SK-N-SH (cell line): ENCODE measurements around the gene SKIC8. TPM values are rescaled to one million over a fixed set of nuclear protein-coding genes. Genes with fewer than 3 reads are reported as not detected.

Source experiments
- CTCF ChIA-PET: fragments of 300-600, 350-600 bp; formaldehyde crosslinking; extraction: SDS; loops from one replicate; lab custom pipeline; 2021; lab: Yijun Ruan, JAX
- POLR2A ChIA-PET: fragments of 350-600 bp; sonication (Branson Sonifier 250); formaldehyde crosslinking; extraction: SDS; loops from one replicate; lab custom pipeline; 2020; ENCODE audit warnings: antibody characterized with exemption, inconsistent platforms; lab: Yijun Ruan, JAX
- DNase-seq: peaks from one replicate; pipeline ENCODE4 v3.0.0; 2012
- H2AFZ ChIP-seq: fragments of 200-600 bp; sonication (generic); 2 replicates; pipeline ENCODE4 v1.8.1; 2016; ENCODE audit warnings: antibody characterized with exemption, mild to moderate bottlenecking, low read depth
- H3F3A ChIP-seq: fragments of 200-600 bp; sonication (generic); replicated peaks from 2 replicates; pipeline ENCODE3; 2016; ENCODE audit warnings: antibody characterized with exemption, mild to moderate bottlenecking; ENCODE audit not compliant: insufficient read depth
- H3K27ac ChIP-seq, 2 experiments: fragments of 200-500 bp in 1 of 2; fragments of 200-600 bp in 1 of 2; sonication (Bioruptor generic) in 1 of 2; sonication (generic), shearing (Covaris generic) in 1 of 2; 2 replicates each; pipeline versions ENCODE4 v1.5.1 to v1.6.1; 2014 to 2016; ENCODE audit warnings: low read depth in 2 of 2, inconsistent platforms in 1 of 2, low read length in 1 of 2, mild to moderate bottlenecking in 1 of 2, mixed read lengths in 1 of 2
- H3K27me3 ChIP-seq: fragments of 200-600 bp; sonication (generic), shearing (Covaris generic); 2 replicates; pipeline ENCODE4 v1.6.1; 2016; ENCODE audit warnings: mixed run types; ENCODE audit not compliant: insufficient read depth
- H3K36me3 ChIP-seq, 2 experiments: fragments of 200-500 bp in 1 of 2; fragments of 200-600 bp in 1 of 2; sonication (Bioruptor generic) in 1 of 2; sonication (generic) in 1 of 2; replicated peaks in 1 of 2; 2 replicates each; pipeline versions ENCODE3 to v1.5.1; 2014 to 2016; ENCODE audit warnings: low read length in 1 of 2, mild to moderate bottlenecking in 1 of 2; ENCODE audit not compliant: insufficient read depth in 2 of 2, control insufficient read depth in 1 of 2
- H3K4me1 ChIP-seq, 2 experiments: fragments of 200-500 bp in 1 of 2; fragments of 200-600 bp in 1 of 2; sonication (Bioruptor generic) in 1 of 2; sonication (generic), shearing (Covaris generic) in 1 of 2; 2 replicates each; pipeline versions ENCODE4 v1.5.1 to v1.6.1; 2014 to 2016; ENCODE audit warnings: low read depth in 1 of 2, low read length in 1 of 2, mixed run types in 1 of 2; ENCODE audit not compliant: insufficient read depth in 2 of 2, control insufficient read depth in 1 of 2
- H3K4me2 ChIP-seq: fragments of 200-600 bp; sonication (generic), shearing (Covaris generic); 2 replicates; pipeline ENCODE4 v1.6.1; 2017; ENCODE audit warnings: mixed run types
- H3K4me3 ChIP-seq, 2 experiments: fragments of 200-500 bp in 1 of 2; fragments of 200-600 bp in 1 of 2; sonication (Bioruptor generic) in 1 of 2; sonication (generic), shearing (Covaris generic) in 1 of 2; 2 replicates each; pipeline versions ENCODE4 v1.5.1 to v1.8.1; 2014 to 2016; ENCODE audit warnings: low read depth in 2 of 2, inconsistent platforms in 1 of 2, low read length in 1 of 2, mild to moderate bottlenecking in 1 of 2, mixed read lengths in 1 of 2, moderate library complexity in 1 of 2
- H3K79me2 ChIP-seq: fragments of 200-600 bp; sonication (generic); 2 replicates; pipeline ENCODE4 v1.8.1; 2017; ENCODE audit warnings: mild to moderate bottlenecking; ENCODE audit not compliant: insufficient read depth
- H3K9ac ChIP-seq: fragments of 200-600 bp; sonication (generic); 2 replicates; pipeline ENCODE4 v1.6.1; 2017; ENCODE audit warnings: mixed run types
- H3K9me2 ChIP-seq: fragments of 200-600 bp; sonication (generic); 2 replicates; pipeline ENCODE4 v1.6.1; 2017; ENCODE audit warnings: mixed run types
- H3K9me3 ChIP-seq: fragments of 200-600 bp; sonication (generic); 2 replicates; pipeline ENCODE4 v1.6.1; 2017; ENCODE audit warnings: mixed run types, mild to moderate bottlenecking, moderate library complexity
- H4K20me1 ChIP-seq: fragments of 200-600 bp; sonication (generic); 2 replicates; pipeline ENCODE4 v1.6.1; 2017; ENCODE audit warnings: mild to moderate bottlenecking, mixed run types; ENCODE audit not compliant: insufficient read depth
- EP300 ChIP-seq, 2 experiments: IDR thresholded peaks; 2 replicates each; pipeline versions ENCODE4 v1.4.0 to v1.6.1; 2012; ENCODE audit warnings: borderline replicate concordance in 1 of 2, low read depth in 1 of 2, low read length in 1 of 2
- FOSL2 ChIP-seq: IDR thresholded peaks from 2 replicates; pipeline ENCODE4 v1.4.0; 2012; ENCODE audit warnings: low read depth, mild to moderate bottlenecking, moderate library complexity, borderline replicate concordance
- FOXJ3 ChIP-seq: sonication (generic); formaldehyde crosslinking; IDR thresholded peaks from 2 replicates; pipeline ENCODE4 v1.5.1; 2020; ENCODE audit warnings: mild to moderate bottlenecking, missing genetic modification reagents
- FOXM1 ChIP-seq: IDR thresholded peaks from 2 replicates; pipeline ENCODE4 v1.4.0; 2012; ENCODE audit warnings: low read depth, mild to moderate bottlenecking
- GABPA ChIP-seq: IDR thresholded peaks from 2 replicates; pipeline ENCODE4 v1.4.0; 2012; ENCODE audit warnings: low read depth, mild to moderate bottlenecking
- JUND ChIP-seq: IDR thresholded peaks from 2 replicates; pipeline ENCODE4 v1.4.0; 2012
- MEF2A ChIP-seq: IDR thresholded peaks from 2 replicates; pipeline ENCODE4 v1.4.0; 2012; ENCODE audit warnings: low read depth, borderline replicate concordance
- NFIC ChIP-seq: IDR thresholded peaks from 2 replicates; pipeline ENCODE4 v1.4.0; 2012; ENCODE audit warnings: borderline replicate concordance
- RAD21 ChIP-seq: IDR thresholded peaks from 2 replicates; pipeline ENCODE4 v1.6.1; 2012; ENCODE audit warnings: mild to moderate bottlenecking, low read length
- RFX5 ChIP-seq: IDR thresholded peaks from 2 replicates; pipeline ENCODE4 v1.6.1; 2012; ENCODE audit warnings: mild to moderate bottlenecking, improper control_type of control experiment, low read length
- RXRA ChIP-seq: IDR thresholded peaks from 2 replicates; pipeline ENCODE4 v1.4.0; 2012; ENCODE audit warnings: low read depth, mild to moderate bottlenecking, borderline replicate concordance
- TEAD4 ChIP-seq: IDR thresholded peaks from 2 replicates; pipeline ENCODE4 v1.4.0; 2012; ENCODE audit warnings: mild to moderate bottlenecking, borderline replicate concordance; ENCODE audit not compliant: insufficient read depth
- YY1 ChIP-seq: IDR thresholded peaks from 2 replicates; pipeline ENCODE4 v1.4.0; 2012; ENCODE audit warnings: low read depth, mild to moderate bottlenecking
- WGBS: methylation state at CpG from one replicate; pipeline ENCODE4 v1.1.6; 2017; ENCODE audit warnings: low lambda C conversion rate; 5-methylcytosine and 5-hydroxymethylcytosine counted together
- polyA plus RNA-seq, 3 experiments: library from polyadenylated mRNA; depleted of rRNA; stranded (reverse); fragments of >200 nt; gene quantifications; 2 replicates each; pipeline ENCODE4 v1.2.3, GENCODE V29; 2012
- TF ChIP-seq, protein P1 (sequence below): IDR thresholded peaks from 2 replicates; pipeline ENCODE4 v1.4.0; 2012; ENCODE audit warnings: low read depth, borderline replicate concordance
- TF ChIP-seq, protein P2 (sequence below): fragments of 150-350 bp; IDR thresholded peaks from 2 replicates; pipeline ENCODE4 v1.6.1; 2016; ENCODE audit warnings: mild to moderate bottlenecking, low read depth, low read length
- TF ChIP-seq, protein P3 (sequence below): IDR thresholded peaks from 2 replicates; pipeline ENCODE4 v1.6.1; 2012; ENCODE audit warnings: mild to moderate bottlenecking, low read depth, low read length, moderate library complexity
- TF ChIP-seq, protein P4 (sequence below): IDR thresholded peaks from 2 replicates; pipeline ENCODE4 v1.4.0; 2012; ENCODE audit warnings: low read depth

Gene SKIC8
- polyA plus RNA-seq, 1 of the 3 experiments (the other 2 are of a cell fraction), result 78.8 TPM

DNA sequence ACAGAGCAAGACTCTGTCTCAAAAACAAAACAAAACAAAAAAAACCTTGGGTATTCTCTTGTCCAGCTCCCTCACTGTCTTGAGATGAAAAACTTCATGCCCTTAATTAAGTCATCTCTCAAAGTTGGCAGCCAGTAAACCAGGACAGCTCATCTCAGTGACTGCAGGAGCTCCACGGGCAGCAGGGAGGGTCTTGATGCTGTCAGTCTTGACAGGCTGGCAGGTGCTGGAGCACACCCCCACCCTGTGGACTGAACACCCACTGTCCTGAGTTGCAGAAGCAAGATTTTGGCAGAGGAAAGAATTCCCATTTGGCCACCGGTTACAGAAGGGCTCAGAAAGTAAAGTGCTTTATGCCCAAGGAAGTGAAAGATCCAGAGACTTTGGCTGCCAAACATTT lies 27.1 kb downstream of the SKIC8 start:
- Histone ChIP-seq H3K9ac (no peak overlapping the region), H3K27me3 (no peaks in the 10 kb centered on the region), H3K9me3 (no peaks in the 10 kb centered on the region), H2AFZ (no peak overlapping the region), H4K20me1 (no peaks in the 10 kb centered on the region), H3K36me3 (no peaks in the 10 kb centered on the region), H3F3A (no peaks in the 10 kb centered on the region), H3K9me2 (no peaks in the 10 kb centered on the region), H3K27ac (no peak overlapping the region), H3K4me2 (no peak overlapping the region), H3K4me1 (peaks cover 0 to 6% of the 10 kb centered on the region in 2 experiments; a peak in 1 of 4 replicates), H3K4me3 (no peak overlapping the region), H3K79me2 (no peaks in the 10 kb centered on the region)
- WGBS, result 31% methylated on average over 2 of the region's 2 CpGs
- POLR2A ChIA-PET, result no interaction called here
- DNase-seq, result no peak
- CTCF ChIA-PET, result interaction anchor here (0.6 to 1.3 kb wide), 4 partner anchors 9 to 156 kb away, joined by 3 read pairs; no protein-coding TSS in a partner anchor
- TF ChIP-seq, protein P1, sequence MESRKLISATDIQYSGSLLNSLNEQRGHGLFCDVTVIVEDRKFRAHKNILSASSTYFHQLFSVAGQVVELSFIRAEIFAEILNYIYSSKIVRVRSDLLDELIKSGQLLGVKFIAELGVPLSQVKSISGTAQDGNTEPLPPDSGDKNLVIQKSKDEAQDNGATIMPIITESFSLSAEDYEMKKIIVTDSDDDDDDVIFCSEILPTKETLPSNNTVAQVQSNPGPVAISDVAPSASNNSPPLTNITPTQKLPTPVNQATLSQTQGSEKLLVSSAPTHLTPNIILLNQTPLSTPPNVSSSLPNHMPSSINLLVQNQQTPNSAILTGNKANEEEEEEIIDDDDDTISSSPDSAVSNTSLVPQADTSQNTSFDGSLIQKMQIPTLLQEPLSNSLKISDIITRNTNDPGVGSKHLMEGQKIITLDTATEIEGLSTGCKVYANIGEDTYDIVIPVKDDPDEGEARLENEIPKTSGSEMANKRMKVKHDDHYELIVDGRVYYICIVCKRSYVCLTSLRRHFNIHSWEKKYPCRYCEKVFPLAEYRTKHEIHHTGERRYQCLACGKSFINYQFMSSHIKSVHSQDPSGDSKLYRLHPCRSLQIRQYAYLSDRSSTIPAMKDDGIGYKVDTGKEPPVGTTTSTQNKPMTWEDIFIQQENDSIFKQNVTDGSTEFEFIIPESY, result no peak
- TF ChIP-seq, protein P2, sequence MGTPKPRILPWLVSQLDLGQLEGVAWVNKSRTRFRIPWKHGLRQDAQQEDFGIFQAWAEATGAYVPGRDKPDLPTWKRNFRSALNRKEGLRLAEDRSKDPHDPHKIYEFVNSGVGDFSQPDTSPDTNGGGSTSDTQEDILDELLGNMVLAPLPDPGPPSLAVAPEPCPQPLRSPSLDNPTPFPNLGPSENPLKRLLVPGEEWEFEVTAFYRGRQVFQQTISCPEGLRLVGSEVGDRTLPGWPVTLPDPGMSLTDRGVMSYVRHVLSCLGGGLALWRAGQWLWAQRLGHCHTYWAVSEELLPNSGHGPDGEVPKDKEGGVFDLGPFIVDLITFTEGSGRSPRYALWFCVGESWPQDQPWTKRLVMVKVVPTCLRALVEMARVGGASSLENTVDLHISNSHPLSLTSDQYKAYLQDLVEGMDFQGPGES, result no peak
- TF ChIP-seq RFX5 (no peak), TEAD4 (no peak), NFIC (no peak), RAD21 (no peak), FOXM1 (no peak), MEF2A (no peak), FOXJ3 (CRISPR knock-in tag) (no peak), RXRA (no peak), GABPA (no peak), EP300 (IDR thresholded peaks at IDR 0.05; ENCODE audit: borderline replicate concordance in 1 of 2, low read depth in 1 of 2, low read length in 1 of 2) (no peak), JUND (no peak), FOSL2 (no peak), YY1 (no peak)
- TF ChIP-seq, protein P3, sequence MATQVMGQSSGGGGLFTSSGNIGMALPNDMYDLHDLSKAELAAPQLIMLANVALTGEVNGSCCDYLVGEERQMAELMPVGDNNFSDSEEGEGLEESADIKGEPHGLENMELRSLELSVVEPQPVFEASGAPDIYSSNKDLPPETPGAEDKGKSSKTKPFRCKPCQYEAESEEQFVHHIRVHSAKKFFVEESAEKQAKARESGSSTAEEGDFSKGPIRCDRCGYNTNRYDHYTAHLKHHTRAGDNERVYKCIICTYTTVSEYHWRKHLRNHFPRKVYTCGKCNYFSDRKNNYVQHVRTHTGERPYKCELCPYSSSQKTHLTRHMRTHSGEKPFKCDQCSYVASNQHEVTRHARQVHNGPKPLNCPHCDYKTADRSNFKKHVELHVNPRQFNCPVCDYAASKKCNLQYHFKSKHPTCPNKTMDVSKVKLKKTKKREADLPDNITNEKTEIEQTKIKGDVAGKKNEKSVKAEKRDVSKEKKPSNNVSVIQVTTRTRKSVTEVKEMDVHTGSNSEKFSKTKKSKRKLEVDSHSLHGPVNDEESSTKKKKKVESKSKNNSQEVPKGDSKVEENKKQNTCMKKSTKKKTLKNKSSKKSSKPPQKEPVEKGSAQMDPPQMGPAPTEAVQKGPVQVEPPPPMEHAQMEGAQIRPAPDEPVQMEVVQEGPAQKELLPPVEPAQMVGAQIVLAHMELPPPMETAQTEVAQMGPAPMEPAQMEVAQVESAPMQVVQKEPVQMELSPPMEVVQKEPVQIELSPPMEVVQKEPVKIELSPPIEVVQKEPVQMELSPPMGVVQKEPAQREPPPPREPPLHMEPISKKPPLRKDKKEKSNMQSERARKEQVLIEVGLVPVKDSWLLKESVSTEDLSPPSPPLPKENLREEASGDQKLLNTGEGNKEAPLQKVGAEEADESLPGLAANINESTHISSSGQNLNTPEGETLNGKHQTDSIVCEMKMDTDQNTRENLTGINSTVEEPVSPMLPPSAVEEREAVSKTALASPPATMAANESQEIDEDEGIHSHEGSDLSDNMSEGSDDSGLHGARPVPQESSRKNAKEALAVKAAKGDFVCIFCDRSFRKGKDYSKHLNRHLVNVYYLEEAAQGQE, result no peak
- TF ChIP-seq, protein P4, sequence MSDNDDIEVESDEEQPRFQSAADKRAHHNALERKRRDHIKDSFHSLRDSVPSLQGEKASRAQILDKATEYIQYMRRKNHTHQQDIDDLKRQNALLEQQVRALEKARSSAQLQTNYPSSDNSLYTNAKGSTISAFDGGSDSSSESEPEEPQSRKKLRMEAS, result no peak
